Dermis lymphatic vessel endothelial cell (primary cell): Measurements from ENCODE around the gene GDPD2. TPM values are rescaled to one million over a fixed set of nuclear protein-coding genes. Genes with fewer than 3 reads are reported as not detected.

Experiments
- total RNA-seq: library from RNA; depleted of rRNA; stranded (reverse); fragments of >200 nt; gene quantifications from 2 replicates; pipeline ENCODE4 v1.2.1, GENCODE V29; 2014

GDPD2 gene, protein sequence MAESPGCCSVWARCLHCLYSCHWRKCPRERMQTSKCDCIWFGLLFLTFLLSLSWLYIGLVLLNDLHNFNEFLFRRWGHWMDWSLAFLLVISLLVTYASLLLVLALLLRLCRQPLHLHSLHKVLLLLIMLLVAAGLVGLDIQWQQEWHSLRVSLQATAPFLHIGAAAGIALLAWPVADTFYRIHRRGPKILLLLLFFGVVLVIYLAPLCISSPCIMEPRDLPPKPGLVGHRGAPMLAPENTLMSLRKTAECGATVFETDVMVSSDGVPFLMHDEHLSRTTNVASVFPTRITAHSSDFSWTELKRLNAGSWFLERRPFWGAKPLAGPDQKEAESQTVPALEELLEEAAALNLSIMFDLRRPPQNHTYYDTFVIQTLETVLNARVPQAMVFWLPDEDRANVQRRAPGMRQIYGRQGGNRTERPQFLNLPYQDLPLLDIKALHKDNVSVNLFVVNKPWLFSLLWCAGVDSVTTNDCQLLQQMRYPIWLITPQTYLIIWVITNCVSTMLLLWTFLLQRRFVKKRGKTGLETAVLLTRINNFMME
- not detected in 2 replicates for total RNA-seq

DNA sequence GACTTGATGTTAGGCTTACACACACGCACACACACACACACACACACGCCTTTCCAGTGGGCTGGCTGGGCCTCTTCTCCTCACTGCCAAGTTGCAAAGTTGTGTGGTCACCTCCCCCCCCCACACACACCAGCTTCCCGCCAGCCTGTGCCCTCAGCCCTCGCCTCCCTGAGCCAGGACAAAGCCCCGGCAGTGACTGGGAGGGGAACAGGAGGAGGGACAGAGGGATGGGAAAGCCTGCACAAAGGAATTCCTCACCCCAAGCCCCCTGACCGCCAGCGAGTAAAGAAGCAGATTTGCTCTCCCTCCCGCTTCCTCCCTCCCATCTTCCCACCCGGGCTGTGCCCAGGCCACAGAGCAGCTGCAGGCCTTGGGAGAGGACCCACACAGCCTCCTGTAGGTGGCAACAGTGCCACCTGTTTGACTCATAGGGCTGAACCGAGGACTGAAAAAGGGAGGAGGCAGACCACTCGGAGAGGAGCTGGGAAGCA, at the start of gene GDPD2:
GDPD2 (plus strand) TSS at position 464 of the 491 bp plus-strand sequence. CDS start 1,671 bp downstream, outside the sequence.

DNA sequence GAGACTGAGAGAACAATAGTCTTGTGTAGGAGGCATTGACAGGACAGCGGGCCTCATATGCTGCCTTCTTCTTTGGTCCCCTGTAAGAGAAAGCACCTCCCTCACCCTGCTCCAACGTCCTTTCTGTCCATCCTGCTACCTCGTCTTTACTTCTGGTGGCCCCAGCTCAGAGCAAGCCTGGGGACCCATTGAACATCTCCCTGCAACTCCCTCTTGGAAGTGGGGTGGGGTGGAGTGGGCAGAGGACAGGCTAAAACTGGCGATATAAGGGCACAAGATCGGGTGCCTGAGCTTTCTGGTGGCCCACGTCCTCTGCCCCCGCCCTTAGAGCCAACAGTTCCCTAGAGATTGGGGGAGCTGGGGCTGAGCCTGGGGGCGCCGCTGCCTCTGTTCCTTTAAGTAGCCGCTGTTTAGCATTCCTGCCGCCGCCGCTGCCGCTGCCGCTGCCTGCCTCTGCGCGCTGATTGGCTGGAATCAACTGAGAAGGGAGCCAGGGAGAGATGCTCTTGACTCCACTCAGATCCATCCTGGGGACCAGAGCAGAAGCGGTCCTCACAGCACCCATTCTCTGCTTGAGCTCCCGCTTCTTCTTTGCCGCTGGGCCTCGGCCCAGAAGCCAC, 21.3 kb downstream of the GDPD2 start, which contains the start of gene DLG3:
DLG3 (plus strand) TSS at position 510 of the 620 bp plus-strand sequence. CDS start 367 bp downstream, outside the sequence.

Other genes starting within 250 kb of the GDPD2 start
- gene DGAT2L6, start 245.8 kb upstream of the GDPD2 start, total RNA-seq: not detected in 2 replicates
- not detected in 2 replicates for gene AWAT1, start 188.7 kb upstream of the GDPD2 start, total RNA-seq
- 0.09 TPM in 1 of 2 replicates, not detected in the other for gene P2RY4, start 163.1 kb upstream of the GDPD2 start, total RNA-seq
- not detected in 2 replicates for gene ARR3, start 155.0 kb upstream of the GDPD2 start, total RNA-seq
- not detected in 2 replicates for gene RAB41, start 141.1 kb upstream of the GDPD2 start, total RNA-seq
- gene PDZD11, start 133.4 kb upstream of the GDPD2 start, total RNA-seq: 32.1 and 32.9 TPM in 2 replicates
- gene KIF4A, start 133.2 kb upstream of the GDPD2 start, total RNA-seq: 2.6 and 2.9 TPM in 2 replicates
- 0.54 and 1.2 TPM in 2 replicates for gene DLG3, start 21.5 kb downstream of the GDPD2 start, total RNA-seq